ENCODE data around the gene NFE2.

The NFE2 gene

DNA sequence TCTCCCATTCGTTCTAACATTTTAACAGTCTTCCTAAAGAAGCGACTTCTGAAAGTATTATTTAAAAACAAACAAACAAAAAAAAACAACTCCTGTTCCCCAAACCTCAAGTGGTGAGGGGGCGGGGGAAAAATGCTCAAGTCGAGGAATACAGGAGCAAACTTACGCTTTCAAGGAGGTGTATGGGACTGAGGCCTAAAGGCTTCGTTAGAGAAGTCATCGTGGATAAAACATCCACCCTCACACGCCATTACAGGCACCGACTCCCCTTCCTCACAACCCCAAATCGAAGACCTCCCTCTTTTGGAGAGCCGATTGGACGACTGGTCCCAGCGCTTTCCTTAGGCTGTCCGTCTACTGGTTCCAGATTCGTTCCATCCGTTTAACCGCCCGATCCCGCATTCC is 21.6 kb downstream of the NFE2 start:
- no peak overlapping the region for H2BK15ac ChIP-seq (replicated peaks; ENCODE audit: low read depth)
- peak overlapping the region; percentile 2 for H3K4me2 ChIP-seq (ENCODE audit: low read length)
- no peaks in the 10 kb centered on the region for H3K27me3 ChIP-seq (ENCODE audit: insufficient read depth, low read length, poor library complexity)
- H3K18ac ChIP-seq (ENCODE audit: low read length), result peak overlapping the region; percentile 17
- H3K79me1 ChIP-seq (ENCODE audit: low read length), result no peaks in the 10 kb centered on the region
- peak overlapping the region; percentile 85 for H3K4me3 ChIP-seq (ENCODE audit: low read length)
- no peak for DNase-seq
- H3K27ac ChIP-seq (ENCODE audit: low read depth, low read length), result peak overlapping the region; percentile 72
- no peak overlapping the region for H2AK5ac ChIP-seq (ENCODE audit: low read length)
- no peak overlapping the region for H4K8ac ChIP-seq (ENCODE audit: low read depth, low read length)
- H3K9ac ChIP-seq (ENCODE audit: low read length), result peak overlapping the region; percentile 82
- peaks cover 76% of the 10 kb centered on the region for H3K79me2 ChIP-seq (ENCODE audit: control insufficient read depth, insufficient read depth, low read length)
- peak overlapping the region; percentile 93 for H3K56ac ChIP-seq (ENCODE audit: low read length)
- H2BK120ac ChIP-seq (ENCODE audit: low read depth, low read length), result no peak overlapping the region
- no CpG with 5 or more reads among the region's 19 CpGs for WGBS (ENCODE audit: extremely low coverage, insufficient coverage, low lambda C conversion rate)
- no peak overlapping the region for H3K23ac ChIP-seq (ENCODE audit: low read length)
- peak overlapping the region; percentile 1 for H4K5ac ChIP-seq (ENCODE audit: low read length)
- H2BK5ac ChIP-seq (ENCODE audit: low read length), result peak overlapping the region; percentile 7
- H3K36me3 ChIP-seq (ENCODE audit: control insufficient read depth, insufficient read depth, low read length), result peaks cover 11% of the 10 kb centered on the region
- H3K4ac ChIP-seq (ENCODE audit: low read depth, low read length), result no peak overlapping the region
- peaks cover 3% of the 10 kb centered on the region for H3K4me1 ChIP-seq (ENCODE audit: control insufficient read depth, low read depth, low read length)

DNA sequence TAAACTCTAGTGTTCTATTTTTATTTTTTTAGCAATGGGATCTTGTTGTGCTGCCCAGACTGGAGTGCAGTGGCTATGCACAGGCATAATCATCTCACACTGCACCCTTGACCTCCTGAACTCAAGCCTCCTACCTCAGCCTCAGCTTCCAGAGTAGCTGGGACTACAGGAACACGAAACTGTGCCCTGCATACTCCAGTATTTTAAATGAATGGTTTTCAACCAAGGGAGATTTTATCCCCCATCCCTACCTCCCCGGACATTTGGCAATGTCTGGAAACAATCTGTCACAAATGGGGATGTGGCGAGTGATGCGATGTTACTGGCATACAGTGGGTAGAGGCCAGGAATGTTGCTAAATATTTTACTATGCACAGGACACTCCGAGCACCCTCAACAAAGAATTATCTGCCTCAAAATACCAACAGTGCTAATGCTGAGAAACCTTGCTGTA is 23.0 kb downstream of the NFE2 start:
- H3K23ac ChIP-seq (ENCODE audit: low read length), result peak overlapping the region; percentile 1
- H3K4me1 ChIP-seq (ENCODE audit: control insufficient read depth, low read depth, low read length), result peaks cover 3% of the 10 kb centered on the region
- peaks cover 66% of the 10 kb centered on the region for H3K79me2 ChIP-seq (ENCODE audit: control insufficient read depth, insufficient read depth, low read length)
- no CpG with 5 or more reads among the region's 5 CpGs for WGBS (ENCODE audit: extremely low coverage, insufficient coverage, low lambda C conversion rate)
- no peak overlapping the region for H4K5ac ChIP-seq (ENCODE audit: low read length)
- peaks cover 2% of the 10 kb centered on the region for H3K79me1 ChIP-seq (ENCODE audit: low read length)
- H2BK120ac ChIP-seq (ENCODE audit: low read depth, low read length), result no peak overlapping the region
- H3K27ac ChIP-seq (ENCODE audit: low read depth, low read length), result no peak overlapping the region
- H3K56ac ChIP-seq (ENCODE audit: low read length), result peak overlapping the region; percentile 8
- H3K27me3 ChIP-seq (ENCODE audit: insufficient read depth, low read length, poor library complexity), result no peaks in the 10 kb centered on the region
- H4K8ac ChIP-seq (ENCODE audit: low read depth, low read length), result no peak overlapping the region
- H3K4me2 ChIP-seq (ENCODE audit: low read length), result peak overlapping the region; percentile 42
- peaks cover 4% of the 10 kb centered on the region for H3K36me3 ChIP-seq (ENCODE audit: control insufficient read depth, insufficient read depth, low read length)
- no peak overlapping the region for H3K4ac ChIP-seq (ENCODE audit: low read depth, low read length)
- no peak overlapping the region for H2BK5ac ChIP-seq (ENCODE audit: low read length)
- peak overlapping the region; percentile 19 for H3K4me3 ChIP-seq (ENCODE audit: low read length)
- H3K9ac ChIP-seq (ENCODE audit: low read length), result peak overlapping the region; percentile 75
- DNase-seq, result peak; percentile 72
- no peak overlapping the region for H2BK15ac ChIP-seq (replicated peaks; ENCODE audit: low read depth)
- H3K18ac ChIP-seq (ENCODE audit: low read length), result no peak overlapping the region
- H2AK5ac ChIP-seq (ENCODE audit: low read length), result no peak overlapping the region

GRCh38 chr12:54276368-54276767 is 24.4 kb downstream of the NFE2 start:
- Histone ChIP-seq H3K27me3 (ENCODE audit: insufficient read depth, low read length, poor library complexity) (no peaks in the 10 kb centered on the region), H3K18ac (ENCODE audit: low read length) (no peak overlapping the region), H2BK120ac (ENCODE audit: low read depth, low read length) (no peak overlapping the region), H2AK5ac (ENCODE audit: low read length) (no peak overlapping the region), H4K8ac (ENCODE audit: low read depth, low read length) (no peak overlapping the region), H3K79me2 (ENCODE audit: control insufficient read depth, insufficient read depth, low read length) (peaks cover 52% of the 10 kb centered on the region), H3K56ac (ENCODE audit: low read length) (no peak overlapping the region), H3K4me3 (ENCODE audit: low read length) (no peak overlapping the region), H3K27ac (ENCODE audit: low read depth, low read length) (no peak overlapping the region), H3K9ac (ENCODE audit: low read length) (no peak overlapping the region), H3K4ac (ENCODE audit: low read depth, low read length) (no peak overlapping the region), H3K79me1 (ENCODE audit: low read length) (peaks cover 2% of the 10 kb centered on the region), H2BK15ac (replicated peaks; ENCODE audit: low read depth) (no peak overlapping the region), H2BK5ac (ENCODE audit: low read length) (no peak overlapping the region), H4K5ac (ENCODE audit: low read length) (no peak overlapping the region), H3K4me1 (ENCODE audit: control insufficient read depth, low read depth, low read length) (peaks cover 3% of the 10 kb centered on the region), H3K4me2 (ENCODE audit: low read length) (no peak overlapping the region), H3K36me3 (ENCODE audit: control insufficient read depth, insufficient read depth, low read length) (no peaks in the 10 kb centered on the region), H3K23ac (ENCODE audit: low read length) (no peak overlapping the region)
- no peak for DNase-seq
- no CpG with 5 or more reads among the region's 3 CpGs for whole genome bisulfite sequencing (ENCODE audit: extremely low coverage, insufficient coverage, low lambda C conversion rate)

DNA sequence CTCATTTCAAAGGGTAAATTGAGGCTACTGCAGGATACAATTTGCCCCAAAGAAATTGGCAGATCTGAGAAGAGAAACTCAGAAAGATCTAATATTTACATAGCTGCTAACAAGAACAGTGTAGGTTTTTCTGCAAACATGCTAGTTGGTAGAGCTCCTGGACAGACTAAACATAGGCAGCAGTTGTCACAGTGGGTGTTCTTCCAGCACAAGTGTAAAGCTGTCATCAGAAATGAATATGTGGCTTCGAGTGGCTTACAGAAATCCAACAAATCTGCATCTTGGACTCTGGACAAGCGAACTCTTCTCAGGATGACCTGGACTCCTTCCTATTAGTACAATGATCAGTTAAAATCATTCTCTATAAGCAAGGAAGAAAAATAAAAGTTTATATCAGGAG is 26.8 kb downstream of the NFE2 start:
- Histone ChIP-seq H3K4me1 (ENCODE audit: control insufficient read depth, low read depth, low read length) (peaks cover 3% of the 10 kb centered on the region), H2BK5ac (ENCODE audit: low read length) (no peak overlapping the region)

GRCh38 chr12:54272214-54272613 is 28.6 kb downstream of the NFE2 start:
- peaks cover 23% of the 10 kb centered on the region for H3K79me2 ChIP-seq (ENCODE audit: control insufficient read depth, insufficient read depth, low read length)
- H2BK15ac ChIP-seq (replicated peaks; ENCODE audit: low read depth), result no peak overlapping the region
- no peak overlapping the region for H2AK5ac ChIP-seq (ENCODE audit: low read length)
- no peak overlapping the region for H4K8ac ChIP-seq (ENCODE audit: low read depth, low read length)
- no peak overlapping the region for H3K27ac ChIP-seq (ENCODE audit: low read depth, low read length)
- no peak for DNase-seq
- no peaks in the 10 kb centered on the region for H3K27me3 ChIP-seq (ENCODE audit: insufficient read depth, low read length, poor library complexity)
- no peak overlapping the region for H3K4me3 ChIP-seq (ENCODE audit: low read length)
- no peak overlapping the region for H4K5ac ChIP-seq (ENCODE audit: low read length)
- H3K79me1 ChIP-seq (ENCODE audit: low read length), result peaks cover 2% of the 10 kb centered on the region
- no peak overlapping the region for H3K23ac ChIP-seq (ENCODE audit: low read length)
- H2BK120ac ChIP-seq (ENCODE audit: low read depth, low read length), result no peak overlapping the region
- no peak overlapping the region for H2BK5ac ChIP-seq (ENCODE audit: low read length)
- H3K4ac ChIP-seq (ENCODE audit: low read depth, low read length), result no peak overlapping the region
- no peak overlapping the region for H3K4me2 ChIP-seq (ENCODE audit: low read length)
- H3K4me1 ChIP-seq (ENCODE audit: control insufficient read depth, low read depth, low read length), result no peaks in the 10 kb centered on the region
- no peaks in the 10 kb centered on the region for H3K36me3 ChIP-seq (ENCODE audit: control insufficient read depth, insufficient read depth, low read length)
- WGBS (ENCODE audit: extremely low coverage, insufficient coverage, low lambda C conversion rate), result no CpG with 5 or more reads among the region's 1 CpG
- no peak overlapping the region for H3K18ac ChIP-seq (ENCODE audit: low read length)
- no peak overlapping the region for H3K56ac ChIP-seq (ENCODE audit: low read length)
- no peak overlapping the region for H3K9ac ChIP-seq (ENCODE audit: low read length)

More for the DNA sequence above, 26.8 kb downstream of the NFE2 start:
- Histone ChIP-seq H3K27me3 (ENCODE audit: insufficient read depth, low read length, poor library complexity) (no peaks in the 10 kb centered on the region), H3K9ac (ENCODE audit: low read length) (no peak overlapping the region), H3K4me2 (ENCODE audit: low read length) (no peak overlapping the region), H3K79me2 (ENCODE audit: control insufficient read depth, insufficient read depth, low read length) (peaks cover 39% of the 10 kb centered on the region), H3K79me1 (ENCODE audit: low read length) (peaks cover 2% of the 10 kb centered on the region), H4K8ac (ENCODE audit: low read depth, low read length) (no peak overlapping the region), H3K4ac (ENCODE audit: low read depth, low read length) (no peak overlapping the region), H2AK5ac (ENCODE audit: low read length) (no peak overlapping the region), H2BK15ac (replicated peaks; ENCODE audit: low read depth) (no peak overlapping the region), H4K5ac (ENCODE audit: low read length) (no peak overlapping the region), H3K4me3 (ENCODE audit: low read length) (no peak overlapping the region), H2BK120ac (ENCODE audit: low read depth, low read length) (no peak overlapping the region), H3K23ac (ENCODE audit: low read length) (no peak overlapping the region), H3K36me3 (ENCODE audit: control insufficient read depth, insufficient read depth, low read length) (no peaks in the 10 kb centered on the region), H3K56ac (ENCODE audit: low read length) (no peak overlapping the region), H3K18ac (ENCODE audit: low read length) (no peak overlapping the region), H3K27ac (ENCODE audit: low read depth, low read length) (no peak overlapping the region)
- no CpG with 5 or more reads among the region's 2 CpGs for WGBS (ENCODE audit: extremely low coverage, insufficient coverage, low lambda C conversion rate)
- DNase-seq, result no peak

GRCh38 chr12:54270345-54270744 is 30.5 kb downstream of the NFE2 start:
- no peak overlapping the region for H2BK120ac ChIP-seq (ENCODE audit: low read depth, low read length)
- H3K27me3 ChIP-seq (ENCODE audit: insufficient read depth, low read length, poor library complexity), result no peaks in the 10 kb centered on the region
- no peak overlapping the region for H2AK5ac ChIP-seq (ENCODE audit: low read length)
- no peak overlapping the region for H3K9ac ChIP-seq (ENCODE audit: low read length)
- WGBS (ENCODE audit: extremely low coverage, insufficient coverage, low lambda C conversion rate), result no CpG with 5 or more reads among the region's 2 CpGs
- no peak overlapping the region for H3K56ac ChIP-seq (ENCODE audit: low read length)
- H3K79me1 ChIP-seq (ENCODE audit: low read length), result peaks cover 2% of the 10 kb centered on the region
- peaks cover 6% of the 10 kb centered on the region for H3K79me2 ChIP-seq (ENCODE audit: control insufficient read depth, insufficient read depth, low read length)
- H3K4me3 ChIP-seq (ENCODE audit: low read length), result no peak overlapping the region
- H2BK5ac ChIP-seq (ENCODE audit: low read length), result no peak overlapping the region
- H3K27ac ChIP-seq (ENCODE audit: low read depth, low read length), result no peak overlapping the region
- H3K4ac ChIP-seq (ENCODE audit: low read depth, low read length), result no peak overlapping the region
- H3K4me1 ChIP-seq (ENCODE audit: control insufficient read depth, low read depth, low read length), result no peaks in the 10 kb centered on the region
- no peak overlapping the region for H3K18ac ChIP-seq (ENCODE audit: low read length)
- no peaks in the 10 kb centered on the region for H3K36me3 ChIP-seq (ENCODE audit: control insufficient read depth, insufficient read depth, low read length)
- no peak overlapping the region for H3K4me2 ChIP-seq (ENCODE audit: low read length)
- H4K5ac ChIP-seq (ENCODE audit: low read length), result no peak overlapping the region
- H3K23ac ChIP-seq (ENCODE audit: low read length), result no peak overlapping the region
- no peak overlapping the region for H4K8ac ChIP-seq (ENCODE audit: low read depth, low read length)
- H2BK15ac ChIP-seq (replicated peaks; ENCODE audit: low read depth), result no peak overlapping the region
- DNase-seq, result no peak

Data from mesendoderm (in vitro differentiated cells).